Activated T-helper 1 cell treated with Interleukin-2 at 50 U/mL for 16 hours (primary cell): ENCODE measurements around the gene PLPP4.

Source experiments
- DNase-seq: peaks from one replicate; pipeline ENCODE4 v3.0.0-alpha.2; 2020; ENCODE audit warnings: low read depth

The PLPP4 gene

GRCh38 chr10:120457431-120458172, 575 bp downstream of the PLPP4 start:
- no peak for DNase-seq

GRCh38 chr10:120458432-120458831, 1.4 kb downstream of the PLPP4 start:
- no peak for DNase-seq

DNA sequence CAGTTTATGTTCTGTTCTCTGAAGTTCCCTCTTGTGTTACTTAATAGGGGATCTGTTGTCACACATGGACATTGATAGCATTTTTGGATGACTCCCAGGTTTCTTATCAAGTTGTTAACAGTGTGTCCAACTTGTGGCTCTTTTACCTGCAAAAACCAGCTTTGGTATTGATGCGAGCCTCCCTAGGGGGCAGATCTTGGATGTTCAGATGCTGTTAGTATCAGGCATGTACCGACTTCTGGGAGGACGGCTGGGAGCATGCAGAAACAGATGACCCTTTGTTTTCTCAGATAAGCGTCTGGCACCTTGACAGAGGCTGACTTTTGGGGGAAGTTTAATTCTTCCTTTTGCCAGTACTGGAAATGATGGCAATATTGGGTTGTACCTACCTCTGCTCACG, 2.2 kb downstream of the PLPP4 start:
- no peak for DNase-seq

GRCh38 chr10:120460186-120460585, 3.2 kb downstream of the PLPP4 start:
- no peak for DNase-seq

DNA sequence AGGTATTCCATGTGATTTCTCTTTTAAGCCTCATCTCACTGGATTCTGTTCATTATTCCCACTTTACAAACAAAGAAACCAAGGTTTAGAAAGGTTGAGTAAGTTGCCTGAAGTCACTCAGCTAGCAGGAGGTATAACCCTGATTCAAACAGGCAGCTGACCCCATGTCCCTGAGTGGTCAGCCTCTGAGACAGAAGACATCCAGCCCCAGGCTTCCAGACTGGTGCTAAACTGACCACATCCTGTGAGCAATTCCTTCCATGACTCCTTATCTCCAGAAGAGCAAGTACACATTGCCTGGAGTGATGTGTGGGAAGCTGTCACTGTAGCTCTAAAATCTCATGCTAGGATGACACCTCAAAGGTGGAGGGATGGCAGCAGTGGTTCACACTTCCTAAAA, 3.7 kb downstream of the PLPP4 start:
- DNase-seq, result no peak

DNA sequence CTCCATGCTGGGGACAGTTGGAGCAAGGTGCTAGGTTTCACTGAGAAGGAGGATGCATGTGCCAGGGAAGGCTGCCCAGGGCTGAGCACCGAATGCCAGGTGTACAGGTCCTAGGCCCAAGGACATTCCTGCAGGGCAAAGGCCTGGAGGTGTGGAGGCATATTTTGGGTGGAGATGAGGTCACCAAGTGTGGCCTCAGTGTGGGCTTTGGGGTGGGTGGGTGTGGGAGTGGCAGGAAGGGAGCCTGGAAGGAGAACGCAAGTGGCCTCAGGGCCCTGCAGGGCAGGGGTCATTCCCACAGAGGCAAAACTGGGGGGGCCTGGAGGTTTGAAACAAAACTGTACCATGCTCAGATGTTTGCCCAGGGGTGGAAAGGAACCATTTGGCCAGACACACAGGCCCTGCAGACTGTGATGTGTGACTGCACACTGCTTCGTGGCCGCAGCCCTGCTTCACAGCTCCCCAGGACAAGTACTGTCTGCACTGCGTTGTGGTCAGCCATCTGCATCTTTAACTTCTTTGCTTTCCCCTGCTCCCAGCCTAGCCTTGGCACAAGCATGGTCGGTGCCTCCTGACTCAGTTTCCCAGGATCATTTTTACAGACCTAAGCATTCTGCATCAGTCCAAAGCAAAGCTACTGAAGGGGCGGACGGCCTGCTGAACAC, 5.1 kb downstream of the PLPP4 start:
- DNase-seq, result no peak

GRCh38 chr10:120465138-120465537, 8.1 kb downstream of the PLPP4 start:
- DNase-seq, result no peak

- no peak for DNase-seq
Measured at GRCh38 chr10:120466006-120466405, 9.0 kb downstream of the PLPP4 start.

GRCh38 chr10:120473593-120473992, 16.6 kb downstream of the PLPP4 start:
- no peak for DNase-seq

DNA sequence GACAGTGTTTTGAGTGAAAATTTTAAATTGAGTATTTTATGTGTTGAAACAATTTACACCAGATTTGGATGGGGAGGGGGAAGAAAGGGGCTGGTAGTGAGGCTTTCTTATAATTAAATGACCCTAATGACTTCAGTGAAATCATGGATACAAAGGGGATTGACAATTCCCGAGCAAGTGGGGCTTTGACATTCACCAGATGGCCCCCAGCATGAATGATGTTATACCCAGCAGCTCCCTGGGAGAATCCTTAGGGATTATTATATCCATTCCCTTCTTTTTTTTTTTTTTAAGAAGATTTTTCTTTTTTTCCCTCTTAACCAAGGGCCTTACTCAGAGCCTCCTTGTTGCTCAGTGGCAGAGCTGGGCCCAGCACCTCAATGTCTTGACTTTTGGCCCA, 17.9 kb downstream of the PLPP4 start:
- DNase-seq, result no peak

GRCh38 chr10:120475844-120476791, 19.1 kb downstream of the PLPP4 start:
- no peak for DNase-seq

- no peak for DNase-seq
Measured at GRCh38 chr10:120477021-120477742, 20.2 kb downstream of the PLPP4 start.

GRCh38 chr10:120477743-120478141, 20.7 kb downstream of the PLPP4 start:
- DNase-seq, result no peak

GRCh38 chr10:120478386-120478785, 21.4 kb downstream of the PLPP4 start:
- DNase-seq, result no peak

DNA sequence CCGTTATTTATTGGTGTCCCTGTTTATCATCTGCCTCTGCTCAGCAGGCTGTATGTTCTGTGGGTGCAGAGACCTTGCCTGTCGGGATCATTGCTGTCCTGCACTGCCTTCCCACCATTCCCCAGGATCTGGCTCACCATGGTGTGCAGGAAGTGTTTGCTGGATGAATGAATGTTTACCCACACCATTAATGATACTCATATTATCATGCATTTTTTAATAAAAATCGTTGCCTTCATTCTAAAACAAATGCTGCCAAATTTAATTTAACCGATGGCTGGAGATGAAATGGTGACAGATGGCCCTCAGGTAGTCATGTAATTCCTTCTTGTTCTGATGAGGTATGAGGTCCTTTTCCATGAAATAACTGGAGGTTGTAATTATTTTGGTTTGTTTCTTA, 22.5 kb downstream of the PLPP4 start:
- DNase-seq, result no peak

GRCh38 chr10:120480065-120480600, 23.1 kb downstream of the PLPP4 start:
- DNase-seq, result no peak

DNA sequence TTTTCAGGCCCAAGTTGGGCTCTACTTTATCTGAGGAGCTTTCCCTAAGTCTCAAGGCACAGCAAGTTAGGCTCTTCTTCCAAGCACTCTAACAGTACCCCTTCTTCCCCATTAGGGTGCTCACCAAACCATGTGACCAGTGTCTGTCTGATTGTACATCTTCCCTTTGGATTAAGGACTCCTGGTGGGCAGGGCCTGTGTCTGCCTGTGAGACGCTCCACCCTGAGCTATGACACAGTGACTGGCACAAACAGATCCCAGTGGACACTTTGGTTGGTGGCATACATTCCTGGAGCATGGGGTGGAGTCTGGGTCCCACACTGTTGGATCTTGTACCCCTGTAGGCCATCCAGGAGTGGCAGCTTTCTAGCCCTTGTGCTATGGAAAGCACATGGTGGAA, 23.8 kb downstream of the PLPP4 start:
- no peak for DNase-seq

- DNase-seq, result no peak
Measured at GRCh38 chr10:120483006-120483405, 26.0 kb downstream of the PLPP4 start.

GRCh38 chr10:120483651-120484301, 26.7 kb downstream of the PLPP4 start:
- no peak for DNase-seq

- no peak for DNase-seq
Measured at GRCh38 chr10:120485946-120486345, 28.9 kb downstream of the PLPP4 start.

DNA sequence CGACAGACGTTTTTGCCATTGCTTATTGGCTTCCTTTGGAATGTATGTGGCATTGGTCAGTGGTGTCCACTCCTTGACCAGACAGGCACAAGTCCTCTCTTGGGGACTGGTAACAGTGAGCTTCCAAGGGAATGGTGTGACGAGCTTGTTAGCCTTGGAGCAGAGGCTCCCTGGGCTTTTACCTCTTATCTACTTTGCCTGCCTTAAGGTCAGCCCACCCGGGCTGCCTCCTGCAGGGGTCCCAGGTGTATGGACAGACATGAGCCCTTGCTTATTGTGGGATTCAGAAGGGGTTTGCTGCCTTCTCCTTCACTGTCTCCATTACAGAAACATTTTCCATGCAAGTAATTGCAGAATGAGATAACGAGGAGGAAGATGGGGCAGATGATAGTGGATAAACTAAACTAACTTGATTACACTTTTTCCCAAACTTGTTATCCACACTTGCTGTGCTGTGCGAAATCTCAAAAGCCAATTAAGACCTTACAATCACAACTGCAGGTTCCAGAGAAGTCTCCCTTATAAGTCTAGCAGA, 29.7 kb downstream of the PLPP4 start:
- DNase-seq, result no peak
